Measurements from ENCODE around the gene NHERF2.

NHERF2 gene

GRCh38 chr16:2061023-2061422 lies 34.3 kb downstream of the NHERF2 start:
- DNase-seq (ENCODE audit: low read depth in 2 of 2): no peak

GRCh38 chr16:2061526-2061925 lies 34.8 kb downstream of the NHERF2 start:
- no peak for DNase-seq (ENCODE audit: low read depth in 2 of 2)

DNA sequence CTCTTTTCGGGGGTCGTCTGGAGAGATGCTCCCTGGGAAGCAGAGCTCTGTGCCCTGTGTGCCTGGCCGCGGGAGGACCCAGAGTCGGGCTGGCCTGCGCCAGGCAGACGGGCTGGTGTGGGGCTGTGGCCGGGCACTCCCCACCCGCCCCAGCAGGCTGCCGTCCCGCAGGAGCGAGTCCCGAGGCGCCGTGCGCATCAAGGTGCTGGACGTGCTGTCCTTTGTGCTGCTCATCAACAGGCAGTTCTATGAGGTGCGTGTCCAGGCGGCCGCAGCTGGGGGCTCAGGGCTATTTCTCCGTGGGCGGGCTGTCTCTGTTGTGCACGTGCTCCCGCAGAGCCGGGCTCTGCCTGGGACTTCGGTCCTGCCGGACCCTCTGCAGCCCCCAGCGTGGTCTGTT lies 36.1 kb downstream of the NHERF2 start:
- no peak for DNase-seq (ENCODE audit: low read depth in 2 of 2)

- no peak for DNase-seq (ENCODE audit: low read depth in 2 of 2)
These were observed 37.2 kb downstream of the NHERF2 start for GRCh38 chr16:2063861-2064260.

GRCh38 chr16:2064368-2064945 lies 37.8 kb downstream of the NHERF2 start:
- no peak for DNase-seq (ENCODE audit: low read depth in 2 of 2)

- DNase-seq (ENCODE audit: low read depth in 2 of 2): no peak
These were observed 39.4 kb downstream of the NHERF2 start for GRCh38 chr16:2066139-2066538.

DNA sequence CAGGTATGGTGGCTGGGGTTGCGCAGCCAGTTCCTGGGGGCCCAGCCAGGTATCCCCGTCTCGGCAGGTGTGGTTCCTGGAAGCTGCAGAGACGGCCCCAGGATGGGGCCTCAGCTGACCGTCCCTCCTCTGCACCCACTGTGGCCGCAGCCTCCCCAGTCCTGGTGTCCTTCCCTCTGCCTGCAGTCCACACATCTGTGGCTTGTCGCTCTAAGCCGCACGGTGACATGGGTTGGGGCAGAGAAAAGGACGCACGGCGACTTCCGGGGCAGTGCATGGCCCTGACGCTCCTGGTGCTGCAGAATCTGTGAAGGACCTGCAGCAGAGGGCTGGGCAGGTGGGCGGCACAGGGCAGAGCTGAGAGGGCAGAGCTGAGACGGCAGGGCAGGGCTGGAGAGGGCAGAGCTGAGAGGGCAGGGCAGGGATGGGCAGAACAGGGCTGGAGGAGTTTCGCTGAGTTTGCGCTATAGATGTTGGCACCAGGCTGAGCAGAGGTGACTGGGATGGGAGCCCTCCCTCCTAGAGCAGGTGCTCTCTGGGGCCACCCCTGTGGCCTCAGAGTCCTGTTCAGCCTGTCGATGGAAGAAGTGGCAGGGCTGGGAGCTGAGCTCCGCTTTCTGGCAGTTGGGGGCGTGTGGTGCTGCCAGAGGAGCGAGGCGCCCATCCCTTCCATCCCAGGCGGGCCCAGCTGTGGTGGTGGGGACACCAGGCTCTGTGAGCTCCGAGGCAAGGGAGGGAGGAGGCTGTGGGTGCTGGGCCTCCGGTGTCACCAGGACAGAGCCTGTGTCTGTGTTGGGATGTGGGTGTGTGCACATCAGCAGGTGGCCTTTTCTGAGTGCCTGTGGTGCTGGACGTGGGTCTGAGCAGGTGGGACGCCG lies 44.1 kb downstream of the NHERF2 start:
- no peak for DNase-seq (ENCODE audit: low read depth in 2 of 2)

DNA sequence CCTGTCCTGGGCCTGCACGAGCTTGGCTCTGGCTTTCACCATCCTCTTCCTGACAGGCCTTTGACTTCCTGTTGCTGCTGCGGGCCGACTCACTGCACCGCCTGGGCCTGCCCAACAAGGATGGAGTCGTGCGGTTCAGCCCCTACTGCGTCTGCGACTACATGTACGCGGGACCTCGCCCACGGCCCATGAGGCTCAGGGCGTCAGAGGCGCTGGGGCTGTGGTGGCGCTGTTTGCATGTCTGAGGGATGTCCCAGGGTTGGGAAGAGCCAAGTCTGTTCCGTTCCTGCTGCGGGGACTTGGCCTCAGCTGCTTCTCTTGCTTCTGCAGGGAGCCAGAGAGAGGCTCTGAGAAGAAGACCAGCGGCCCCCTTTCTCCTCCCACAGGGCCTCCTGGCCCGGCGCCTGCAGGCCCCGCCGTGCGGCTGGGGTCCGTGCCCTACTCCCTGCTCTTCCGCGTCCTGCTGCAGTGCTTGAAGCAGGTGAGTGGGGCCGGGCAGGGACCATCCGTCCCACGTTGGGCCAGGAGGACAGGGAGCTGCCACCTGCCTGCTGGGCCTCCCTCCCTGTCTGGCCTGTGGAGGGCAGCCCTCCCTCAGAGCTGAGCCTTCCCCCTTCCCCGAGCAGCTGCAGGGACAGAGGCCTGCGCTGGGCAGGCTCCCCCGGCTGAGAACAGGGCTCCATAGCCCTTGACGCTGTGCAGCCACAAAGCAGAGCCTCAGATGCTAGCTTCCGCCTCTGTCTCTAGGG lies 44.9 kb downstream of the NHERF2 start:
- DNase-seq (ENCODE audit: low read depth in 2 of 2): no peak

DNA sequence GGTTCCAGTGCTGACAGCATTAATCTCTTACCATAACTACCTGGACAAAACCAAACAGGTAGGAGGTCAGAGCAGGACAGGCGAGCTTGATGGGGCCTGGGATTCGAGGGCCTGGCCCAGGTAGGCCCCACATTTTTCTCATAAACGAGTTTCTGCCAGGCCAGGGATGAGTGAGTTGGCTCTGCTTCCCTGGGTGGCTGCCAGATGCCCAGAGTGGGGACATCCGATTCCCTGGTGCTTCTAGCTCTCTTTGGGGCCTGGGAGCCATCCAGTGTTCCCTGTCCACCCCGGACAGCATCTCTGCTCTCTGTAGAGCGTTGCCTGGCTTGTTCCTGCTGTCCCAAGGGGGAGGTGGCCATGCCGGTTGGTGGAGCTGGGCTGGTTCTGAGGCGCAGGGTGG lies 46.2 kb downstream of the NHERF2 start:
- DNase-seq (ENCODE audit: low read depth in 2 of 2): no peak

DNA sequence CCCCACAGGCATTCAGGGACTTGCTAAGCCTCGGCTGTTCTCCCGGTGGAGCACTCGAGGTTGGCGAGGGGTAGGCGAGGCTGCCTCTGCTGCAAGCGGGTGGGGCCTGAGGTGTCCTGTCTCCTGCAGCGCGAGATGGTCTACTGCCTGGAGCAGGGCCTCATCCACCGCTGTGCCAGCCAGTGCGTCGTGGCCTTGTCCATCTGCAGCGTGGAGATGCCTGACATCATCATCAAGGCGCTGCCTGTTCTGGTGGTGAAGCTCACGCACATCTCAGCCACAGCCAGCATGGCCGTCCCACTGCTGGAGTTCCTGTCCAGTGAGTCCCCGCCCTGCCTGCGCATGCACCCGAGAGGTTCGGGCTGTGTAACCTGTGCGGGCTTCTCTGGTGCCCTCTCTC lies 47.4 kb downstream of the NHERF2 start:
- no peak for DNase-seq (ENCODE audit: low read depth in 2 of 2)

DNA sequence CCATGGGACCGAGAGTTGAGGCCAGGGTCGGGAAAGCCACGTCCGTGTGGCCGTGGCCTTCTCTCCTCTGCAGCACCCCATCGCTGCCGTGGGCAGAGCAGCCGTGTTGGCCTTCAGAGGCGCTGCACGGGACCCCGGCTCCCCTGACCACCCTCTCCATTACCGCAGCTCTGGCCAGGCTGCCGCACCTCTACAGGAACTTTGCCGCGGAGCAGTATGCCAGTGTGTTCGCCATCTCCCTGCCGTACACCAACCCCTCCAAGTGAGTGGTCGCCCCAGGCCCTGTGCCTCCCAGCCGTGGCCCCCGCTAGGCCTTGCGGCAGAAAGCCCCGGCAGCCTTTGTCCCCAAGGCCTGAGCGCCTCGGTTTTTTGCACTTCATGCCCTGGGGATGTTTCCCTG lies 48.9 kb downstream of the NHERF2 start:
- DNase-seq (ENCODE audit: low read depth in 2 of 2): no peak

DNA sequence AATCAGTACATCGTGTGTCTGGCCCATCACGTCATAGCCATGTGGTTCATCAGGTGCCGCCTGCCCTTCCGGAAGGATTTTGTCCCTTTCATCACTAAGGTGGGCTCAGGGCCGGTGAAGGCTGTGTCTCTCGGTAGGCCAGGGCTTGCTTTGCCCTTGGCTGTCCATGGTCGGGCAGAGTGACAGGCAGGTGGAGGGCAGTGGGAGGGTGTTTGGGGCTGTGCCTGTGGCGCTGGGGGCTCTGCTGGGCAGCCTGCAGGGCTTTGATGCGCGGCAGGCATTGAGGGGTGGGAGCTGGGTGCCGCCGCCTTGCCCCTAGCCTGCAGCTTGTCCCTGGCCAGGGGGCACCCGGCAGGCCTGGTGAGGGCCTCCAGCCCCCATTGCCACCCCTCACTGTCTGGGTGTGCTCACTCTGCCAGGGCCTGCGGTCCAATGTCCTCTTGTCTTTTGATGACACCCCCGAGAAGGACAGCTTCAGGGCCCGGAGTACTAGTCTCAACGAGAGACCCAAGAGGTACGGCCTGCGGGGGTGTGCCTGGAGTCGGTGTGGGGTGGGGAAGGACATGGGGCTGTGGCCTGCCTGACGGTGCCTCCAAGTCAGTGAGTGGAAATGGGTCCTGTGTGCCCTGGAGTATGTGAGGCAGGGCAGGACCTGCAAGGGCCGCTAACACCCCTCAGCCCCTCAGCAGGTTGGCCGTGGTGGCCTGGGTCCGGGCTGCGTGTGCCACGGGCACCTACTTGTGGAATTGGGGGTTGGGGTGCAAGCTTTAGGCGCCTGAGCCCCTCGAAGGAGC lies 49.6 kb downstream of the NHERF2 start:
- DNase-seq (ENCODE audit: low read depth in 2 of 2): no peak

GRCh38 chr16:2077016-2077415 lies 50.3 kb downstream of the NHERF2 start:
- DNase-seq (ENCODE audit: low read depth in 2 of 2): no peak

DNA sequence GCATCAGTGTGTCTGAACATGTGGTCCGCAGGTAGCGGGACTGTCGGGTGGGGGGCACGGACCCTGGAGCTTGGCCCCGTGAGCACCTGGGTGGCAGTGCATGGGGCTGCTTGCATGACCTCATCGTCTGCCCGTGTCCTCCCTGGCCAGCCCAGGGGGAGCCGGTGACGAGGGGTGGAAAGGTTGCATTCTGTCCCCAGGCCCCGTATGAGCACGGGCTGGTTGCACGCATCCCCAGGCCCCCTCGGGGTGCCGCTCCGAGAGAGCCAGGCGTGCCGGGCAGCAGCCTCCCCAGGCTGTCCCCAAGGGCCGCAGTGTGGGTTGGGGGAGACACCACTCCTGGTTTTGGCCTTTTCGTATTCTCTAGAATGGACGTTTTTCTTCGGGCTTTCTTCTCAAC lies 51.0 kb downstream of the NHERF2 start:
- DNase-seq (ENCODE audit: low read depth in 2 of 2): no peak

GRCh38 chr16:2078096-2078495 lies 51.4 kb downstream of the NHERF2 start:
- DNase-seq (ENCODE audit: low read depth in 2 of 2): no peak

DNA sequence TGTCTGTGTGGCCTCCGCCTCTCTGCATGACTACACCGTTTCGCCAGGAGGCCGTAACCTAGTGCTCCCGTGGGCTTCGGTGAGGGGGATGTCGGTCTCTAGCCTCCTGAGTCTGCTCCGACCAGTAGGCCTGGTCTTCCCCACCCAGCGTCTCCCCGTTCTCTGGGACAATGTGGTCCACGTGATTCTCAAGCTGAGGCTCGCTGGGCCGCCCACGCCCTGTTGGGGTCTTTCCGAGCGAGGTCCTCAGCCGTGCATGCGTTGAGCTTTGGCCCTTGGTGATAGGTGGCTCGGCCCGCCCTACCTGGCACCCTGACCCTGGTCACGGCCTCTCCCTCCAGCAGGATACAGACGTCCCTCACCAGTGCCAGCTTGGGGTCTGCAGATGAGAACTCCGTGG lies 52.0 kb downstream of the NHERF2 start:
- no peak for DNase-seq (ENCODE audit: low read depth in 2 of 2)

- no peak for DNase-seq (ENCODE audit: low read depth in 2 of 2)
These were observed 52.7 kb downstream of the NHERF2 start for GRCh38 chr16:2079311-2079800.

DNA sequence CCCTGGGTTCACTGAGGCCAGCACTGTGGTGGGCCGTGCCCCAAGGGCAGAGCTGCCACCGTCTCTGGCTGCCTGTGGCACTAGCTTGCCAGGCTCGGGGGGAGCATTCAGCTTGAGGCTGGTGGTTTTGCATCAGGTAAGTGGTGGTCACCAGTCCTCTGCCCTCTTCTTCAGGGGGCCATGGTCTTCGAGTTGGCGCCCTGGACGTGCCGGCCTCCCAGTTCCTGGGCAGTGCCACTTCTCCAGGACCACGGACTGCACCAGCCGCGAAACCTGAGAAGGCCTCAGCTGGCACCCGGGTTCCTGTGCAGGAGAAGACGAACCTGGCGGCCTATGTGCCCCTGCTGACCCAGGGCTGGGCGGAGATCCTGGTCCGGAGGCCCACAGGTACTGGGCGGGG lies 53.3 kb downstream of the NHERF2 start:
- DNase-seq (ENCODE audit: low read depth in 2 of 2): no peak

- no peak for DNase-seq (ENCODE audit: low read depth in 2 of 2)
These were observed 54.7 kb downstream of the NHERF2 start for GRCh38 chr16:2081201-2082084.

- no peak for DNase-seq (ENCODE audit: low read depth in 2 of 2)
These were observed 55.7 kb downstream of the NHERF2 start for GRCh38 chr16:2082171-2082982.

Measured in stimulated activated CD4-positive, alpha-beta T cell treated with anti-CD3 and anti-CD28 coated beads, Interleukin-12 subunit alpha, Interleukin-12 subunit beta, amount 100 ng/mL, for 24 hours (primary cell).